ENCODE data around the gene CCDC33. TPM values are rescaled to one million over a fixed set of nuclear protein-coding genes. Genes with fewer than 3 reads are reported as not detected.

Gene CCDC33
- total and polyA plus RNA-seq, 2 donors (not counting 1 experiment from before 2014, with no cell fraction given), result not detected

GRCh38 chr15:74305687-74306086 lies 69.6 kb downstream of the CCDC33 start:
- H3K36me3 ChIP-seq (replicated peaks in 1 of 2; ENCODE audit: control extremely low read depth in 1 of 2, control insufficient read depth in 1 of 2, extremely low read depth in 1 of 2, insufficient read depth in 2 of 2, low read length in 1 of 2), result no peaks in the 10 kb centered on the region
- H4K20me1 ChIP-seq (ENCODE audit: control insufficient read depth, insufficient read depth, low read length, poor library complexity, severe bottlenecking), result no peaks in the 10 kb centered on the region
- no peak overlapping the region for H3K4me2 ChIP-seq (replicated peaks; ENCODE audit: low read depth, low read length, poor library complexity, severe bottlenecking)
- Mint-ChIP-seq H3K27ac (no peak overlapping the region), H3K27me3 (peaks cover 73% of the 10 kb centered on the region), H3K9me3 (ENCODE audit: insufficient read depth) (no peaks in the 10 kb centered on the region), H3K4me1 (no peaks in the 10 kb centered on the region), H3K4me3 (no peak overlapping the region)
- ATAC-seq (ENCODE audit: low read depth), result no peak
- H3K9ac ChIP-seq (ENCODE audit: low read length), result no peak overlapping the region
- DNase-seq, result no peak
- peaks cover 0 to 34% (median 9%) of the 10 kb centered on the region in 4 experiments for H3K27me3 ChIP-seq (replicated peaks in 1 of 4; ENCODE audit: control extremely low read depth in 1 of 4, control insufficient read depth in 3 of 4, insufficient read depth in 4 of 4, low read length in 3 of 4)
- H3K4me1 ChIP-seq (ENCODE audit: control insufficient read depth in 2 of 2, insufficient read depth in 2 of 2, low read length in 2 of 2), result no peaks in the 10 kb centered on the region
- POLR2A ChIA-PET, result no interaction called here
- H2AFZ ChIP-seq (ENCODE audit: insufficient read depth, low read depth, low read length, poor library complexity, severe bottlenecking), result no peak overlapping the region
- intact Hi-C loops (cut with micrococcal nuclease), result no loop called here
- H3K4me3 ChIP-seq (ENCODE audit: control extremely low read depth in 1 of 5, extremely low read depth in 1 of 5, insufficient read depth in 1 of 5, low read depth in 2 of 5, low read length in 4 of 5), result no peak overlapping the region
- CTCF ChIA-PET, result no interaction called here
- TF ChIP-seq EZH2 (IDR thresholded peaks at IDR 0.05; ENCODE audit: borderline replicate concordance, insufficient read depth, low read depth, low read length, poor library complexity, severe bottlenecking) (no peak), CTCF (IDR thresholded peaks at IDR 0.05) (no peak)
- H3K9me3 ChIP-seq (ENCODE audit: control extremely low read depth in 1 of 3, control insufficient read depth in 2 of 3, insufficient read depth in 1 of 3, low read length in 2 of 3), result no peaks in the 10 kb centered on the region
- 92% methylated on average over 6 of the region's 7 CpGs for WGBS (ENCODE audit: insufficient coverage)
- no peaks in the 10 kb centered on the region for H3K79me2 ChIP-seq (ENCODE audit: control insufficient read depth, insufficient read depth, low read length)
- H3K27ac ChIP-seq (ENCODE audit: low read length in 2 of 2), result no peak overlapping the region

GRCh38 chr15:74306781-74307217 lies 70.7 kb downstream of the CCDC33 start:
- ChIA-PET CTCF (interaction anchor here (1.0 to 3.3 kb wide), 4 partner anchors 10 to 968 kb away, joined by 3 to 17 read pairs (median 4); no protein-coding TSS in a partner anchor), POLR2A (no interaction called here)
- H3K9me3 ChIP-seq (ENCODE audit: control extremely low read depth in 1 of 3, control insufficient read depth in 2 of 3, insufficient read depth in 1 of 3, low read length in 2 of 3), result no peaks in the 10 kb centered on the region
- H3K4me1 ChIP-seq (ENCODE audit: control insufficient read depth in 2 of 2, insufficient read depth in 2 of 2, low read length in 2 of 2), result no peaks in the 10 kb centered on the region
- no peak overlapping the region for H3K27ac Mint-ChIP-seq
- DNase-seq (no peak), ATAC-seq (ENCODE audit: low read depth) (no peak)
- no peak overlapping the region for H3K9ac ChIP-seq (ENCODE audit: low read length)
- H3K4me3 ChIP-seq (ENCODE audit: control extremely low read depth in 1 of 5, extremely low read depth in 1 of 5, insufficient read depth in 1 of 5, low read depth in 2 of 5, low read length in 4 of 5), result no peak overlapping the region
- intact Hi-C loops (cut with micrococcal nuclease), result no loop called here
- H4K20me1 ChIP-seq (ENCODE audit: control insufficient read depth, insufficient read depth, low read length, poor library complexity, severe bottlenecking), result no peaks in the 10 kb centered on the region
- peaks cover 0 to 34% (median 7%) of the 10 kb centered on the region in 4 experiments for H3K27me3 ChIP-seq (replicated peaks in 1 of 4; ENCODE audit: control extremely low read depth in 1 of 4, control insufficient read depth in 3 of 4, insufficient read depth in 4 of 4, low read length in 3 of 4)
- no peak overlapping the region for H3K27ac ChIP-seq (ENCODE audit: low read length in 2 of 2)
- peaks cover 65% of the 10 kb centered on the region for H3K27me3 Mint-ChIP-seq
- WGBS (ENCODE audit: insufficient coverage), result 86% methylated on average over 6 of the region's 10 CpGs
- H2AFZ ChIP-seq (ENCODE audit: insufficient read depth, low read depth, low read length, poor library complexity, severe bottlenecking), result no peak overlapping the region
- no peaks in the 10 kb centered on the region for H3K36me3 ChIP-seq (replicated peaks in 1 of 2; ENCODE audit: control extremely low read depth in 1 of 2, control insufficient read depth in 1 of 2, extremely low read depth in 1 of 2, insufficient read depth in 2 of 2, low read length in 1 of 2)
- no peak overlapping the region for H3K4me2 ChIP-seq (replicated peaks; ENCODE audit: low read depth, low read length, poor library complexity, severe bottlenecking)
- H3K4me1 Mint-ChIP-seq, result no peaks in the 10 kb centered on the region
- H3K9me3 Mint-ChIP-seq (ENCODE audit: insufficient read depth), result no peaks in the 10 kb centered on the region
- H3K4me3 Mint-ChIP-seq, result no peak overlapping the region
- no peaks in the 10 kb centered on the region for H3K79me2 ChIP-seq (ENCODE audit: control insufficient read depth, insufficient read depth, low read length)
- TF ChIP-seq CTCF (IDR thresholded peaks at IDR 0.05), result no peak
- no peak for TF ChIP-seq EZH2 (IDR thresholded peaks at IDR 0.05; ENCODE audit: borderline replicate concordance, insufficient read depth, low read depth, low read length, poor library complexity, severe bottlenecking)
